Uterus (tissue), 2 donors: ENCODE data around the gene CHST11.

ENCODE experiments used
- CTCF ChIP-seq, 4 experiments: fragments of 200-600 bp in 2 of 4; fragments of 450-650 bp in 2 of 4; sonication (generic) in 2 of 4; IDR thresholded peaks; one replicate each; pipeline ENCODE4 v1.5.1; 2016 to 2019; ENCODE audit warnings: antibody characterized with exemption in 4 of 4, mild to moderate bottlenecking in 2 of 4, moderate library complexity in 1 of 4
- POLR2A ChIP-seq, 2 donors: fragments of 450-650 bp; IDR thresholded peaks; one replicate each; pipeline ENCODE4 v1.6.1; 2016; ENCODE audit warnings: antibody characterized with exemption in 2 of 2, mild to moderate bottlenecking in 1 of 2, moderate library complexity in 1 of 2

- TF ChIP-seq CTCF (IDR thresholded peaks at IDR 0.05) (no peak), POLR2A (IDR thresholded peaks at IDR 0.05) (no peak)
Measured at GRCh38 chr12:104502217-104502616, 45.5 kb downstream of the CHST11 start.
